HG03571 (cell line): ENCODE results near the gene ZNF853.
"Not testable (repeated sequence)": the region's sequence is repeated elsewhere in the genome, so short reads cannot be mapped to it uniquely, and the experiment has no call there.

Experiments
- ATAC-seq: cut with Tn5 transposase; IDR thresholded peaks from one replicate; pipeline ENCODE4 v1.9.1; 2021; ENCODE audit not compliant: unreplicated experiment

The ZNF853 gene

DNA sequence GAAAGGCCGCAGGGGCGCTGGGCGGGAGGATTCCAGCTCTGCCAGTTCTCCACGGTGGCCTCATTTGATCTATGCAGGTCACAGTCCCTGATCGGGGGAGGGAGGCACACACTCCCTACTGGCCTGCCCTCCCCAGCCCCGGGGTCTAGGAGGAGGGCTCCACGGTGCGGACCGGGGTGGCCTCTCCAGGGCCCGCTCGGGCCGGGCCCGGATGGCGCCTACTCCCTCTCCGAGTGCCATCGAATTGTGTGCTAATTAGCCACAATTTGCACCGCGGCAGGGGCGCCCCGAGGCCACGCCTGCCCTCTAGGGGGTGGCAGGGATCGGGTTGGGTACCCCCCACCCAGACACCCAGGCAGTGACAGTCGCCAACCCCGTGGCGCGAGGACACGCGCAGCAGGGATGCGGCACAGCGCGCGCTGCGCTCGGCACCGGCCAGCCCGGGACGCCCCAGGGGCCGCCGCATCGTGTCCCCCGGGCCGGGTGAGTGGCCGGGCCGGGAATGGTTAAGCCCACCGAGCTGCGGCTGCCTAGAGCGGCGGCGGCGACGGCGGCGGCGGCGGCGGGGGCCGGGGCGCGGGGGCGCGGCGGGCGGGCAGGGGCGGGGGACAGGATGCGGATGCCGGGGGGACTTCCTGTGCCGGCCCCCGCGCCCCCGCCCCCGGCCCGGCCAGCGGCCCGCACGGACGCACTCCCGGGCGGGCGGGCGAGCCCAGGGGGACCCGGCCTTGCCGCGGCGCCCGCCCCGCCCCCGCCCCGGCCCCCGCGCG lies at the start of gene ZNF853:
Gene ZNF853, plus strand, starts transcription at position 658 of the 770 bp plus-strand sequence. CDS start 565 bp downstream, outside the sequence.
- no peak for ATAC-seq

DNA sequence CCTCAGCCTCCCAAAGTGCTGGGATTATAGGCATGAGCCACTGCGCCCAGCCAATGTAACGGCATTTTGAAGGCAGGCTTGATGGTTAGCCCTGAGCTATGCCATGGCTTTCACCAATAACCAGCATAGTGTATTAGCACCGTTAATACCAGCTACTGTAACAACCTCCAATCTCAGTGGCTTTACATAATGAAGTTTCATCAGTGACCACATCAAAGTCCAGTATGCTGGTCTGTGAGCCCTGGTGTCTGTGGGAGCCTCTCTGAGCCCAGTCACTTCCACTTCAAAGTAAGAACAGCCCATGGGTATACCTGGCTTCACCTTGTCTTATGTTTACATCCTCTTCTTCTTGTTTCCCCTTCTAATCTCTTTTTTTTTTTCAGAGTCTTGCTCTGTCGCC lies 49.8 kb upstream of the ZNF853 start:
- no peak for ATAC-seq

DNA sequence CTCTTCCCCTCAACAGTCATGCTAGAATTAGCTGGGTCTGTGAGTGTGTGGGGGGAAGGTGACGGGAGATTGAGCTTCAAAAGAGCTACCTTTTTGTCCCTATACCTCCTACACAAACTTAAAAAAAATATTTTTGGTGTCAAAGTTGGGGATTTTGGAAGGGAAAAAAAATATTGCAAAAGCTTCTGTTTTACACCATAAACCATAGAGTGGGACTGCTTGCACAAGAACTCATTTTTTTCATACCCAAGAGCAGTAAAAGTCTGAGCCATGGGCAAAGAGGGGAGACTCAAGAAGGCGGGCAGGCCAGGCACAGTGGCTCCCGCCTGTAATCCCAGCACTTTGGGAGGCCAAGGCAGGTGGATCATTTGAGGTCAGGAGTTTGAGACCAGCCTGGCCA lies 47.5 kb upstream of the ZNF853 start:
- no peak for ATAC-seq

DNA sequence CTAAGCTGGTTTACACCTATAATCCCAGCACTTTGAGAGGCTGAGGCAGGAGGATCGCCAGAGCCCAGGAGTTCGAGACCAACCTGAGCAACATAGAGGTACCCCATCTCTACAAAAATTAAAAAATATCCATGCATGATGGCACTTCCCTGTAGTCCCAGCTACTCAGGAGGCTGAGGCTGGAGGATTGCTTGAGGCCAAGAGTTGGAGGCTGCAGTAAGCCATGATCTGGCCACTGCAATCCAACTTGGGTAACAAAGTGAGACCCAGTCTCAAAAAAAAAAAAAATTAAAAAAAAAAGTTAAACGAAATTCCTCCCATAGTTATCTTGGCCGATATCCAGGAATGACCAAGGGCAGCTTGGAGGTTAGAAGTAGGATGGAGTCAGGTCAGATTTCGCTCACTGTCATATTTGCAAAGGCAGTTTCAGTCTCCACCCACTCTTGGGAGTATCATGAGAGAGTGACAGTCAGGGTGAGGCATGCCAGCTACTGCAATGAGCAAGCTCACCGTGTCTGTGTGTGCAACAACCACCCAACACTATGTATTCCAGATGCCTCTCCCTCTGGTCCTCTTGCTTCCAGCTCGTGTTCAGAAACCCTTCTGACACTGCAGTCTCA lies 44.1 kb upstream of the ZNF853 start:
- ATAC-seq = no peak

DNA sequence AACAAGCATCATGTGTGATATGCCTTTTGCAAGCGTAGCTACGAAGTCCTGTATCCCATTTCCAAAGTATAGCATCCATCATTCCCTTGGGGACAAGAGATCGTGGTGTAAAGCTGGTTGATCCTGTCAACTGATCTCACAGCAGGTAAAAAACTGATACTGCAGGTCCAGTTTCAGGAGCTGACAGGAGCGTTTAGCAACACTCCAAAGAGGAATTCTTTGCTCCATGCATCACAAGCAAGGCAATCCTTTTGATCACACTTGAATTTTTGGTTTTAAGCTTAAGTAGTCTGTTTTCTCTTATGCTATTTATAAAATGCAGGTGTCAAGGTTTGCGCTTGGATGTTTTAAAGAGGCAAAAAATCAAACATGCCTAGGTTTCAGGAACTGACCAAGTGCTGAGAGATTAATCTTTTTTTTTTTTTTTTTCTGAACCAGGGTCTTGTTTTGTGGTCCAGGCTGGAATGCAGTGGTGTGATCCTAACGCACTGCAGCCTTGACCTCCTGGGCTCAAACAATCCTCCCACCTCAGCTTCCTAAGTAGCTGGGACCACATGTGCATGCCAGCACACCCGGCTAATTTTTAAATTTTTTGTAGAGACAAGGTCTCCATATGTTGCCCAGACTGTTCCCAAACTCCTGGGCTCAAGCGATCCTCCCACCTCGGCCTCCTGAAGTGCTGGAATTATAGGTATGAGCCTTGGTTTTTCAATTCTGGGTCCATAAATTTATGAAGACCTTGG lies 40.0 kb upstream of the ZNF853 start:
- no peak for ATAC-seq

GRCh38 chr7:6576024-6576866 lies 39.2 kb upstream of the ZNF853 start:
- no peak for ATAC-seq

DNA sequence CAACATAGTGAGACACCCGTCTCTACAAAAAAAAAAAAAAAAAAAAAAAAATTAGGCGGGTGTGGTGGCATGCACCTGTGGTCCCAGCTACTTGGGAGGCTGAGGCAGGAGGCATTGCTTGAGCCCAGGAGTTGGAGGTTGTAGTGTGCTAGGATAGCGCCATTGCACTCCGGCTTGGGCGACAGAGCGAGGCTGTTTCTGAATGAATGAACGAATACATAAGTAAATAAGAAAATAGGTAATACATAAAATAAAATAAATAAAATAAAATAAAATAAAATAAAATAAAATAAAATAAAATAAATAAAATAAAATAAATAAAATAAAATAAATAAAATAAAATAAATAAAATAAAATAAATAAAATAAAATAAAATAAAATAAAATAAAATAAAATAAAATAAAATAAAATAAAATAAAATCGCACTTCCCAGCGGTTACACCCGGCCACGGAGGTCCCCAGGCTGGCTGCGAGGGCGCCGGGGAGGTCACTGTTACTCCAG lies 38.5 kb upstream of the ZNF853 start:
- not testable (repeated sequence) for ATAC-seq

- peak; percentile 98 for ATAC-seq
Measured at GRCh38 chr7:6577369-6578113, 37.9 kb upstream of the ZNF853 start, which contains the start of gene ZDHHC4. Gene ZDHHC4, plus strand, starts transcription at chr7:6577454. Its CDS starts 3,108 bp downstream, at chr7:6580562.

GRCh38 chr7:6578114-6579084 lies 37.0 kb upstream of the ZNF853 start:
- ATAC-seq = no peak

DNA sequence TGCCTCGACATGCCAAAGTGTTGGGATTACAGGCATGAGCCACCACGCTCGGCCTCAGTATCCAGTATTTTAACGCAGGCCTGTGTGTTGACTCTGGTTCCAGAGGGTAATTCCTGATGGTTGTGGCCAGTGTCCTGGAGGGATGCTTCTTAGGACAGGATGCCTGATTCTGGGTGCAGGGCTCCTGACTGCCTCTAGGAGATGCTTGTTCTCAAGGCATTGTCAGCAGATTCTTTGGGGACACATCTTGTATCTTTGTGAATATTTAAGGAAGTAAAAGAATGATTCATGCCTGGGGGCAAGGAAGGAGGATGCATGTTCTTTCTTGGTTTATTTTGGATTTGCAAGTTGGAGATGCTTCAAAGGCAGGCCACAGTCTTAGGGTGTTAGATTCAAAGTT lies 36.0 kb upstream of the ZNF853 start:
- ATAC-seq = no peak

DNA sequence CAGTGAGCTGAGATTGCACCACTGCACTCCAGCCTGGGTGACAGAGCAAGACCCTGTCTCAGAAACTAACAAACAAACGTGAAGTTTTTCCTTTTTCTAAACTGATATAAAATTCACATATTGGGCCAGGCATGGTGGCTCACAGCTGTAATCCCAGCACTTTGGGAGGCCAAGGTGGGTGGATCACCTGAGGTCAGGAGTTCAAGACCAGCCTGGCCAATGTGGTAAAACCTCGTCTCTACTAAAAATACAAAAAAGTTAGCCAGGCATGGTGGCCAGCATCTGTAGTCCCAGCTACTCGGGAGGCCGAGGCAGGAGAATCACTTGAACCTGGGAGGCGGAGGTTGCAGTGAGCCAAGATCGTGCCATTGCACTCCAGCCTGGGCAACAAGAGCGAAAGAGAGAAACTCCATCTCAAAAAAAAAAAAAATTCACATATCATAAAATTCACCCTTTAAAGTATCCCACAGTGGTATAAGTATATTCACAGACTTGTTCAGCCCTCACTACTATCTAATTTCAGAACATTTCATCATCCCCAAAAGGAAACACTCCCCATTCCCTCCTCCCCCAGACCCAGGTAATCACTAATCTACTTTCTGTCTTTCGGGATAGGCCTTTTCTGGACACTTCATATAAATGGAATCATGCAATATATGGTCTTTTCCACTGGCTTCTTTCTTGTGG lies 29.5 kb upstream of the ZNF853 start:
- not testable (repeated sequence) for ATAC-seq

DNA sequence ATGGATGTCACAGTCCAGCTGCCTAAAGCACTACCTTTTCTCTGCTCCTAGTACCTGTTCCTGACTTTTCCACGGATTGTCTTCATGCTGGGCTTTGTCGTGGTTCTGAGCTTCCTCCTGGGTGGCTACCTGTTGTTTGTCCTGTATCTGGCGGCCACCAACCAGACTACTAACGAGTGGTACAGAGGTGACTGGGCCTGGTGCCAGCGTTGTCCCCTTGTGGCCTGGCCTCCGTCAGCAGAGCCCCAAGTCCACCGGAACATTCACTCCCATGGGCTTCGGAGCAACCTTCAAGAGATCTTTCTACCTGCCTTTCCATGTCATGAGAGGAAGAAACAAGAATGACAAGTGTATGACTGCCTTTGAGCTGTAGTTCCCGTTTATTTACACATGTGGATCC lies 26.8 kb upstream of the ZNF853 start:
- no peak for ATAC-seq

DNA sequence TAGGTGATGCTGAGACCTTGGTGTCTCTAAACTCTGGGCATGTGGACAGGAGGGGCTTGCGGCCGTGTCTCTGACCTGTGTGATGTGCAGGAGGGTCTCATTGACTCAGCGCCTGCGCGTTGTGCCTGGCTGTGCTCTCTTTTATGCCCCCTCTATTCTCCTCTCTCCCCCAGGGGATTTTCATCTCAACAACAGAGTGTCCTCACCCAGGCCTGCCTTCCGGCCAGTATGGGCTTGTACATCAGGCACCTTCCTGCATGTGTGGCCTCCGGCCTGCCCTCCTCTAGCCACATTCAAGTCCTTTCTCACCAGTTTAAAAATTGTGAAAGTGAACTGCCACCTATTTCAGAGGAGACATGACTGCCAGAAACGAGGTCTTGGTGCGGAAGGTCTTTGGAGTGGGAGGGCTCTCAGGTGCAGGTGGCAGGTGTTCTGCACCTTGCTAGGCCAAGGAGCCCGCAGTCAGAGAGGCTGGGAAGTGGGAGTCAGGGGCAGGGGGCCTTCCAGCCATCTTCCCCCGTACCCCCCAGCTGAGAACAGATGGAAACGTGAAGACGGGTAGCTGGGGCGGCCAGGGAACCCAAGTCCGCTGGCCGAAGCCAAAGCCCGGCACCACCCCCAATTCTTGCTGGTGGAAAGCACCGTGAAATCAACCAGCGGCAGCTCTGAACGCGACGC lies 26.1 kb upstream of the ZNF853 start:
- ATAC-seq = no peak

- peak; percentile 85 for ATAC-seq
Measured at GRCh38 chr7:6589829-6590644, 25.4 kb upstream of the ZNF853 start, which contains the start of gene INTS15. Gene INTS15, plus strand, starts transcription at chr7:6590021. Its CDS starts 263 bp downstream, at chr7:6590284.

- ATAC-seq = peak; percentile 22
Measured at GRCh38 chr7:6590645-6591110, 24.7 kb upstream of the ZNF853 start.

DNA sequence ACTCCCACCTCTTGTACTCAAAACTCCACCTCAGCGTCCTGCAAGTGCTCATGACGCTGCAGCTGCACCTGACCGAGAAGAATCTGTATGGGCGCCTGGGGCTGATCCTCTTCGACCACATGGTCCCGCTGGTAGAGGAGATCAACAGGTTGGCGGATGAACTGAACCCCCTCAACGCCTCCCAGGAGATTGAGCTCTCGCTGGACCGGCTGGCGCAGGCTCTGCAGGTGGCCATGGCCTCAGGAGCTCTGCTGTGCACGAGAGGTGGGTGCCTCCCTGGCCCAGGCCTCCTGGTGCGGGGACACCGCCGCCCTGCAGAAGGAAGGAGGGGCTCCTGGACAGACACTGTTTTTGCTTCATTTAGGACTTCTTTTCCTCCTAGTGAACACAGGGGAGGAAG lies 15.3 kb upstream of the ZNF853 start:
- ATAC-seq = no peak

DNA sequence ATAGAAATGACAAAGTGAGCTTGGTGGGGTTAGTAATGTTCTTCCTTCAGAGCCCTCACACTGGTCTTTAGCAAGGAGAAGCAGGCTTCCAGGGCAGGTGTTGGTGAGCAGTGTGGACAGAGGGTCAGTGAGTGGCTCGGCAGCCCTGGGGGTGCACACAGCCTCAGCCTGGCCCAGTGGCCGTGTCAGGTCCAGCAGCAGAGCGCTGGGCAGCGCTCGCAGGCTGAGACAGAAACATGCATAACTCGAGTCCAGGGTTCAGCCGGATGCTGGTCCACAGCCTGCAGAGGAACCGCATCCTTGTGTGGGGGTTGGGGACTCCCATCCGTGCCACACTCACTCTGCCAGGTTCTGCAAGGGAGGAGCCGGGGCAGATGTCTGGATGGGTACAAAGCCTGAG lies 11.0 kb upstream of the ZNF853 start:
- no peak for ATAC-seq
